ENCODE data around the gene DNAJC27. TPM values are rescaled to one million over a fixed set of nuclear protein-coding genes. Genes with fewer than 3 reads are reported as not detected.

Gene DNAJC27
- total RNA-seq, 1 experiment from 2014 or later = 5.4 TPM

DNA sequence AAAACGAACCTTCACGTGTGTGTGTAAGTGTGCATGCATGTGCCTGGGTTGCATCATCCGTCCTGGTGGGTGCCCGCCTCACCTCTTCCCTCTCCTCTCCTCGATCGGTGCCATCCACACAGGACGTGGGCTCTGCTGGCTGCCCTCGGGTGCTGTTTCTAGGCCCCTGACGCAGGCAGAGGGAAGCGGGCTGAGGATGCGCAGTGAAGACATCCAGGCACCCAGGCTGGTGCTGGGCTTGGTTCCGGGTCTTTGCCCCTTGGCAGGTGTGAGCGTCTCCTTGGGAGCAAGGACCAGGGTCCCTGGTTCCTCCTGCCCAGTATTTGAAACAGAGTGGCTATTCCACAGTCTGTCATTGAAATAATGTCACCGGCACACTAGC is 45.5 kb downstream of the DNAJC27 start:
- no peak overlapping the region for H3K27ac Mint-ChIP-seq
- no peak overlapping the region for H3K4me3 Mint-ChIP-seq
- DNase-seq (ENCODE audit: low spot score) (no peak), ATAC-seq (no peak)
- H3K27me3 Mint-ChIP-seq (ENCODE audit: low read depth) = no peaks in the 10 kb centered on the region
- CTCF ChIA-PET = interaction anchor here (0.5 to 0.9 kb wide), 3 partner anchors 182 to 270 kb away, joined by 4 to 5 read pairs (median 4); no protein-coding TSS in a partner anchor
- H3K4me1 Mint-ChIP-seq = peaks cover 12% of the 10 kb centered on the region
- TF ChIP-seq, protein P1, sequence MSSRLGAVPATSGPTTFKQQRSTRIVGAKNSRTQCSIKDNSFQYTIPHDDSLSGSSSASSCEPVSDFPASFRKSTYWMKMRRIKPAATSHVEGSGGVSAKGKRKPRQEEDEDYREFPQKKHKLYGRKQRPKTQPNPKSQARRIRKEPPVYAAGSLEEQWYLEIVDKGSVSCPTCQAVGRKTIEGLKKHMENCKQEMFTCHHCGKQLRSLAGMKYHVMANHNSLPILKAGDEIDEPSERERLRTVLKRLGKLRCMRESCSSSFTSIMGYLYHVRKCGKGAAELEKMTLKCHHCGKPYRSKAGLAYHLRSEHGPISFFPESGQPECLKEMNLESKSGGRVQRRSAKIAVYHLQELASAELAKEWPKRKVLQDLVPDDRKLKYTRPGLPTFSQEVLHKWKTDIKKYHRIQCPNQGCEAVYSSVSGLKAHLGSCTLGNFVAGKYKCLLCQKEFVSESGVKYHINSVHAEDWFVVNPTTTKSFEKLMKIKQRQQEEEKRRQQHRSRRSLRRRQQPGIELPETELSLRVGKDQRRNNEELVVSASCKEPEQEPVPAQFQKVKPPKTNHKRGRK (CRISPR knock-in tag; IDR thresholded peaks at IDR 0.05; ENCODE audit: borderline replicate concordance) = no peak
- TF ChIP-seq SOX15 (CRISPR knock-in tag; IDR thresholded peaks at IDR 0.05) = no peak
- TF ChIP-seq, protein P2, sequence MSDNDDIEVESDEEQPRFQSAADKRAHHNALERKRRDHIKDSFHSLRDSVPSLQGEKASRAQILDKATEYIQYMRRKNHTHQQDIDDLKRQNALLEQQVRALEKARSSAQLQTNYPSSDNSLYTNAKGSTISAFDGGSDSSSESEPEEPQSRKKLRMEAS (CRISPR knock-in tag; IDR thresholded peaks at IDR 0.05) = no peak; the same call in 1 of the 2 replicates
- TF ChIP-seq NR3C1 (CRISPR knock-in tag; conservative IDR thresholded peaks at IDR 0.05; ENCODE audit: low read depth) = no peak
- TF ChIP-seq, protein P3, sequence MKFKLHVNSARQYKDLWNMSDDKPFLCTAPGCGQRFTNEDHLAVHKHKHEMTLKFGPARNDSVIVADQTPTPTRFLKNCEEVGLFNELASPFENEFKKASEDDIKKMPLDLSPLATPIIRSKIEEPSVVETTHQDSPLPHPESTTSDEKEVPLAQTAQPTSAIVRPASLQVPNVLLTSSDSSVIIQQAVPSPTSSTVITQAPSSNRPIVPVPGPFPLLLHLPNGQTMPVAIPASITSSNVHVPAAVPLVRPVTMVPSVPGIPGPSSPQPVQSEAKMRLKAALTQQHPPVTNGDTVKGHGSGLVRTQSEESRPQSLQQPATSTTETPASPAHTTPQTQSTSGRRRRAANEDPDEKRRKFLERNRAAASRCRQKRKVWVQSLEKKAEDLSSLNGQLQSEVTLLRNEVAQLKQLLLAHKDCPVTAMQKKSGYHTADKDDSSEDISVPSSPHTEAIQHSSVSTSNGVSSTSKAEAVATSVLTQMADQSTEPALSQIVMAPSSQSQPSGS (CRISPR knock-in tag; IDR thresholded peaks at IDR 0.05; ENCODE audit: borderline replicate concordance, low read depth) = no peak
- TF ChIP-seq, protein P4, sequence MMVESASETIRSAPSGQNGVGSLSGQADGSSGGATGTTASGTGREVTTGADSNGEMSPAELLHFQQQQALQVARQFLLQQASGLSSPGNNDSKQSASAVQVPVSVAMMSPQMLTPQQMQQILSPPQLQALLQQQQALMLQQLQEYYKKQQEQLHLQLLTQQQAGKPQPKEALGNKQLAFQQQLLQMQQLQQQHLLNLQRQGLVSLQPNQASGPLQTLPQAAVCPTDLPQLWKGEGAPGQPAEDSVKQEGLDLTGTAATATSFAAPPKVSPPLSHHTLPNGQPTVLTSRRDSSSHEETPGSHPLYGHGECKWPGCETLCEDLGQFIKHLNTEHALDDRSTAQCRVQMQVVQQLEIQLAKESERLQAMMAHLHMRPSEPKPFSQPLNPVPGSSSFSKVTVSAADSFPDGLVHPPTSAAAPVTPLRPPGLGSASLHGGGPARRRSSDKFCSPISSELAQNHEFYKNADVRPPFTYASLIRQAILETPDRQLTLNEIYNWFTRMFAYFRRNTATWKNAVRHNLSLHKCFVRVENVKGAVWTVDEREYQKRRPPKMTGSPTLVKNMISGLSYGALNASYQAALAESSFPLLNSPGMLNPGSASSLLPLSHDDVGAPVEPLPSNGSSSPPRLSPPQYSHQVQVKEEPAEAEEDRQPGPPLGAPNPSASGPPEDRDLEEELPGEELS (CRISPR knock-in tag; IDR thresholded peaks at IDR 0.05) = no peak
- TF ChIP-seq ZNF423 (CRISPR knock-in tag; IDR thresholded peaks at IDR 0.05) = no peak
- TF ChIP-seq FOXK1 (CRISPR knock-in tag; IDR thresholded peaks at IDR 0.05) = no peak
- TF ChIP-seq NFYB (CRISPR knock-in tag; conservative IDR thresholded peaks at IDR 0.05; ENCODE audit: low read depth) = no peak
- TF ChIP-seq, protein P5, sequence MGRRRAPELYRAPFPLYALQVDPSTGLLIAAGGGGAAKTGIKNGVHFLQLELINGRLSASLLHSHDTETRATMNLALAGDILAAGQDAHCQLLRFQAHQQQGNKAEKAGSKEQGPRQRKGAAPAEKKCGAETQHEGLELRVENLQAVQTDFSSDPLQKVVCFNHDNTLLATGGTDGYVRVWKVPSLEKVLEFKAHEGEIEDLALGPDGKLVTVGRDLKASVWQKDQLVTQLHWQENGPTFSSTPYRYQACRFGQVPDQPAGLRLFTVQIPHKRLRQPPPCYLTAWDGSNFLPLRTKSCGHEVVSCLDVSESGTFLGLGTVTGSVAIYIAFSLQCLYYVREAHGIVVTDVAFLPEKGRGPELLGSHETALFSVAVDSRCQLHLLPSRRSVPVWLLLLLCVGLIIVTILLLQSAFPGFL (CRISPR knock-in tag; IDR thresholded peaks at IDR 0.05; ENCODE audit: borderline replicate concordance) = no peak
- TF ChIP-seq TP53 (CRISPR knock-in tag; IDR thresholded peaks at IDR 0.05) = no peak
- TF ChIP-seq NR1H2 (CRISPR knock-in tag; IDR thresholded peaks at IDR 0.05) = no peak
- no peak for TF ChIP-seq ZNF121 (CRISPR knock-in tag; IDR thresholded peaks at IDR 0.05)
- no peak for TF ChIP-seq OVOL2 (CRISPR knock-in tag; IDR thresholded peaks at IDR 0.05; ENCODE audit: borderline replicate concordance)
- TF ChIP-seq, protein P6, sequence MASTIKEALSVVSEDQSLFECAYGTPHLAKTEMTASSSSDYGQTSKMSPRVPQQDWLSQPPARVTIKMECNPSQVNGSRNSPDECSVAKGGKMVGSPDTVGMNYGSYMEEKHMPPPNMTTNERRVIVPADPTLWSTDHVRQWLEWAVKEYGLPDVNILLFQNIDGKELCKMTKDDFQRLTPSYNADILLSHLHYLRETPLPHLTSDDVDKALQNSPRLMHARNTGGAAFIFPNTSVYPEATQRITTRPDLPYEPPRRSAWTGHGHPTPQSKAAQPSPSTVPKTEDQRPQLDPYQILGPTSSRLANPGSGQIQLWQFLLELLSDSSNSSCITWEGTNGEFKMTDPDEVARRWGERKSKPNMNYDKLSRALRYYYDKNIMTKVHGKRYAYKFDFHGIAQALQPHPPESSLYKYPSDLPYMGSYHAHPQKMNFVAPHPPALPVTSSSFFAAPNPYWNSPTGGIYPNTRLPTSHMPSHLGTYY (CRISPR knock-in tag; IDR thresholded peaks at IDR 0.05) = no peak
- TF ChIP-seq, protein P7, sequence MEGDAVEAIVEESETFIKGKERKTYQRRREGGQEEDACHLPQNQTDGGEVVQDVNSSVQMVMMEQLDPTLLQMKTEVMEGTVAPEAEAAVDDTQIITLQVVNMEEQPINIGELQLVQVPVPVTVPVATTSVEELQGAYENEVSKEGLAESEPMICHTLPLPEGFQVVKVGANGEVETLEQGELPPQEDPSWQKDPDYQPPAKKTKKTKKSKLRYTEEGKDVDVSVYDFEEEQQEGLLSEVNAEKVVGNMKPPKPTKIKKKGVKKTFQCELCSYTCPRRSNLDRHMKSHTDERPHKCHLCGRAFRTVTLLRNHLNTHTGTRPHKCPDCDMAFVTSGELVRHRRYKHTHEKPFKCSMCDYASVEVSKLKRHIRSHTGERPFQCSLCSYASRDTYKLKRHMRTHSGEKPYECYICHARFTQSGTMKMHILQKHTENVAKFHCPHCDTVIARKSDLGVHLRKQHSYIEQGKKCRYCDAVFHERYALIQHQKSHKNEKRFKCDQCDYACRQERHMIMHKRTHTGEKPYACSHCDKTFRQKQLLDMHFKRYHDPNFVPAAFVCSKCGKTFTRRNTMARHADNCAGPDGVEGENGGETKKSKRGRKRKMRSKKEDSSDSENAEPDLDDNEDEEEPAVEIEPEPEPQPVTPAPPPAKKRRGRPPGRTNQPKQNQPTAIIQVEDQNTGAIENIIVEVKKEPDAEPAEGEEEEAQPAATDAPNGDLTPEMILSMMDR (IDR thresholded peaks at IDR 0.05) = no peak
- no peaks in the 10 kb centered on the region for H3K36me3 Mint-ChIP-seq
- POLR2A ChIA-PET = no interaction called here
- no peaks in the 10 kb centered on the region for H3K9me3 Mint-ChIP-seq

Data from WTC11 (cell line).